Measurements from ENCODE around the gene CERT1.
A peak's percentile ranks its signal among the peaks of the same experiment; 100 is the strongest.

The CERT1 gene

DNA sequence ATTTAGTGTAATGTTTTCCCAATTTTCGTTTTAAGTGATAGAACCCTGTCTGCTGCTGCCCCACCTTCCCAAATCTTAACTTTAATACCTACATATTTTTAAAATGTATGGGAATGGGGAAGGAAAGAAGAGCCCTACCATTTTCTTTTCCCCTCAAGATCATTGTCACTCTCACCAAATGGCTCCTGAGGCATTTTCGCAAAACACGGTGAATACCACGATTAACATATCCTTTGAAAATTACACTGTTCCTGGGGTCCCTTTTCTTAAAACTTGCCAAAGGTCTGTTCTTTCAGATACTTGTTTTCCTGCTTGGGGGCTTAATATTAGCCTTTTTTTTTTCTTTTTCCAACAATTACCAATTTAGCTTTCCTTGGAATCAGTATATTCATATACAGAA, 36.1 kb downstream of the CERT1 start:
- DNase-seq, result no peak

DNA sequence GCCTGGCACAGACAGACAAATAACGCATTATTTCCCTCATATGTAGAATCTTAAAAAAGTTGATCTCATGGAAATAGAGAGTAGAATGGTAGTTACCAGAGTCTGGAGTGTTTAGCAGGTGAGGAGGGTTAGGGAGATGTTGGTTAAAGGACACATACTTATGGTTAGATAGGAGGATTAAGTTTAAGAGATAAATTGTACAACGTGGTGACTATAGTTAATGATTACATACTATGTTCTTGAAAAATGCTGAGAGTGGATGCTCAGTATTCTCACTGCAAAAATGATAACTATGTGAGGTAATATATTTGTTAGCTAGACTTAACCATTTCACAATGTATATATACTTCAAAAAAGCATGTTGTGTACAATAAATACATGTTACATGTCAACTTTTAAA, 38.0 kb downstream of the CERT1 start:
- no peak for DNase-seq

DNA sequence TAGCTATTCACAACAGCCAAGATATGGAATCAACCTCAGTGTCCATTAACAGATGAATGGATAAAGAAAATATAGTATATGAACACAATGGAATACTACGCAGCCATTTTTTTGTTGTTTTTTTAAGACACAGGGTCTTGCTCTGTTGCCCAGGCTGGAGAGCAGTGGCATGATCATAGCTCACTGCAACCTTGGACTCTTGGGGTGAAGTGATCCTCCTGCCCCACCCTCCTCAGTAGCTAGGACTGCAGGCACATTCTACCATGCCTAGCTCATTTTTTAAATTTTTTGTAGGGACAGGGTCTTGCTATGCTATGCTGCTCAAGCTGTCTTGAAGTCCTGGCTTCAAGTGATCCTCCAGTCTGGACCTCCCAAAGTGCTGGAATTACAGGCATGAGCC, 38.5 kb downstream of the CERT1 start:
- DNase-seq, result no peak

DNA sequence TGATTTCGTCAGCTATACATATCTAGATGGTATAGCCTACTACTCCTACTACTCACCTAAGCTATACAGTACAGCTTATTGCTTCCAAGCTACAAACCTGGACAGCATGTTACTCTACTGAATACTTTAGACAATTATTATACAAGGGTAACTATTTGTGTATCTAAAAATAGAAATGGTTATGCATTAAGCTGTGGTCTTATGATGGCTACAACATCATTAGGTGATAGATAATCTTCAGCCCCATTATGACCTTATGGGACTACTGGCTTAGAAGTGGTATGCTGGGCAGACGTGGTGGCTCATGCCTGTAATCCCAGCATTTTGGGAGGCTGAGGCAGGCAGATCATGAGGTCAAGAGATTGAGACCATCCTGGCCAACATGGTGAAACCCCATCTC, 40.2 kb downstream of the CERT1 start:
- DNase-seq, result no peak

DNA sequence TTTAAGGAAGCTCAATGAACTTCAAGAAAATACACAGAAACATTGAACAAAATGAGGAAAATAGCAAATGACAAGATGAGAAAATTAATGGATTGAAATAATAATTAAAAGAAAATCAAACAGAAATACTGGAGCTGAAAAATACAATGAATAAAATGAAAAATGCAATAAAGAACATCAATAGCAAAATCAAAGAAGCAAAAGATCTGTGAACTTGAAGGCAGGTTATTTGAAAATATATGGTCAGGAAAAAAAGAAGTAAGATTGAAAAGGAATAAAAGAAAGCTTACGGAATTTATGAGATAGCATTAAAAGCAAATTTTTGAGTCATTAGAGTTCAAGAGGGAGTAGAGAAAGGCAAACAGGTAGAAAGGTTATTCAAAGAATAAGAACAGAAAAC, 42.4 kb downstream of the CERT1 start:
- no peak for DNase-seq

DNA sequence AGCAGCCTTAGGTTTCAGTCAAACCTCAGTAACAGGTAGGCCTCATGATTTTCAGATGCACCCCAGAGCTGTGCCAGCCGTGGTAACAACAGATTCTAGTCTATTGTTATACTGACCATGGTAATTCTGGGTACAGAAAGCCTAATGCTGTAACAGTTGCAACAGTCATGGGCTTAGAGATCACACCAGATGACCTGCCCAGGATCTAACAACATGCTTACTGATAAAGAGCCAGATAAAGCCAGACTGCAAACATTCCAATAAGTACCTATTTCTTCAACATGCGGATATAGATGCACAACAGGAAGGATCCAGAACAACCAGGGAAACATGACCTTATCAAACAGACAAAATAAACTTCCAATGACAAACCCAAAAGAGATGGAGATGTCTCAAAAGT, 42.8 kb downstream of the CERT1 start:
- no peak for DNase-seq

DNA sequence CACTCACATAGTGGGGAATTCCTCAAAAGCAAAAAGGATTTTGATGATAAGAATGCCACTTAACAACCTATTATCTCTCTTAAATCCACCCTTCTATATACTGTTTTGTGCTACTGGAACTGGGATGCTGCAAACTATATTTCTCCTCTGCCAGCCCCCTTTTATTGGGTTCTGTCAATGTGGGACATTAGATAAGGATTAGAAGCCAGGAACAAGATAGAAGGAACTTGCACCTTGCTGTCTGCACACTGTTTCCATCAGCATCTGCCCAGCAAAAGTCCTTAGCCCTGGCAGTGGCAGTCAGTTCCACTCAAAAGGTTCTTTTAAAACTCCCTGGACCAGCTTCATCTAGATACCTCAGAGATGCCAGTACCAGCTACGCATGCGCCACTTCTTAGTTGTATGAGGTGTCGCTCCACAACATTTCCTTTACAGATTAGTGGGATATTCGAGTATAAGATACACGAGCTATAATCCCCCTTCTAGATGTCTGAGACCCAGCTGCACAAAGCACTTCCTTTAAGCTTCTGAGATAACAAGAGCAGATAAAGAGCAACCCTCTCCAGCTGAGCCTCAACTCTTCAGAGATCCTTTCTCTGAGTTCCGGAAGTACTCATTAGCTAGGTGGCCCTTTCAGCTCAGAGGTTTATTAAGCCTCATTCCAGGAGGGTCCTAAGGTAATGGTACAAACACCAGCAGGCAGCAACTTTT, 45.3 kb downstream of the CERT1 start:
- DNase-seq, result no peak

DNA sequence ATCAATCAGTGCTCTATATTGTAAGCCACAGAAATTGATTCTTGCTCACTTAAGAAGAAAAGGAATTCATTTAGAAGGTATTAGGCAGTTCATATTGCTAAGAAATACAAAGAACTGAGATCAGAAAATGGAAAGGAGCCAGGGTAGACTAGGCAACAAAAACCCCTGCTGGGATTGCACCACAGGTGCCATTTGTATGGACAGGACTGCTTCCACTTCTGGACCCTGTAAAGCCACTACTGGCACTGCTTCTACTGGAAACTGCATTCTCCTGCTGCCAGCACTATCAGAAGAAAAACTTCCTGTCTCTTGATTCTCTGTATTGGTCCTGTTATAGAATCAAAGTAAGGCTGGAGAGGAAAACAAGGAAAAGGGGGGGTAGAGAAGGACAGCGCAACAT, 45.9 kb downstream of the CERT1 start:
- DNase-seq, result peak in 2 of 56 donors; percentile 1 to 2

DNA sequence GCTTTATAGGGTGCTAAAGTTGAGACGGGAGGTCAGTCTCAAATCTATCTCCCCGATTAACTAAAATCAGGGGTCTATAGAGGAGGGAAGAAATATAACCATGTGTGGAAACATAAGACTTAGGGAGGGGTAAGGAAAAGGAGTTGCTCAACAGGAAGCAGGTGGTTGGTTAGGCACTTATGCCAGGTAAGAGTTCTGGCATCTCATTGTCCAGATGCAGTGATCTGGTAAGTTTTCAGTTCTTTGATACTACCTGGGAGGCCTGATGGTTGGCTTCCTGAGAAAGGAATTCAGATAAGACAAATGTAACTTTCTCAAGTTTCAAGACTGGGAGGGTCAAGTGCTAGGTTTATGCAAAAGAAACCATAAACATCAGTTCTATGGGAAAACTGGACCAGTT, 47.7 kb downstream of the CERT1 start:
- DNase-seq, result no peak

DNA sequence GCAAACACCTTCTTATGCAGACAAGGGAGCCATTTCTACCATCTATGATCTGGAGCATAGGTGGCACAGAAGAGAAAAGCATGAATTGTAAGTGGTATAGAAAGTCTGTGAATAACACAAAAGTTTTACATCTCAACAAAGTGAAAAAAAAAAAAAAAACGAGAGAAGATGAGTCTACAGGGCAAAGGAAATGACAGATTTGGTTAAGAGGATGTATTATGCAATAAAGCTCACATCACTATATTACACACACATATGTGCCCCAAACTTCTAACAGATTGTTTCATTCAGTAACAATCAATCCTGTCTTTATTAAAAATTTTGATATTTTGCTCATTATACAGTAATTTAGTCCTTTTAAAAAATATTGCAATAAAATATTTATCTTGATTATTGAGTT, 49.8 kb downstream of the CERT1 start:
- DNase-seq, result no peak

DNA sequence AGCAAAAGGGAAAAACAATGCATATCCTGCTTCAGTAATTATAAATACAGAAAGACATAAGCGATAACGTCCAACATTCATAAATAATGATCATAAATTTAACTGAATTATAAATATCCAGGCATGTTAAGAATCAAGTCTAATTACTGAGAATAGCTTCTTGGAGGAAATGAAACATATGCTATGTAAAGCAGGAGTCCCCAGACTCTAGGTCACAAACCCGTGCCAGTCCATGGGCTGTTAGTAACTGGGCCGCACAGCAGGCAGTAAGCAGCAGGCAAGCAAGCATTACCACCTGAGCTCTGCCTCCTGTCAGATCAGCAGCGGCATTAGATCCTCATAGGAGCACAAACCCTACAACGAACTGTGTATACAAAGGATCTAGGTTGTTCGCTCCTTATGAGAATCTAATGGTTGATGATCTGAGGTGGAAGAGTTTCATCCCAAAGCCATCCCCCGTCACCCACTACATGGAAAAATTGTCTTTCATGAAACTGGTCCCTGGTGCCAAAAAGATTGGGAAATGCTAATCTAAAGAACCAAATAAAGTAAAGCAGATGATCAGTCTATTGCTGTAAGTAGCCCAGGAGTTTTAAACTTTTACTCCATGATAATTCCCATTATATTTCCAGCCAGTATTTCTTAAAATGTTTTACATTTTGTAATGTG, 50.4 kb downstream of the CERT1 start:
- no peak for DNase-seq

DNA sequence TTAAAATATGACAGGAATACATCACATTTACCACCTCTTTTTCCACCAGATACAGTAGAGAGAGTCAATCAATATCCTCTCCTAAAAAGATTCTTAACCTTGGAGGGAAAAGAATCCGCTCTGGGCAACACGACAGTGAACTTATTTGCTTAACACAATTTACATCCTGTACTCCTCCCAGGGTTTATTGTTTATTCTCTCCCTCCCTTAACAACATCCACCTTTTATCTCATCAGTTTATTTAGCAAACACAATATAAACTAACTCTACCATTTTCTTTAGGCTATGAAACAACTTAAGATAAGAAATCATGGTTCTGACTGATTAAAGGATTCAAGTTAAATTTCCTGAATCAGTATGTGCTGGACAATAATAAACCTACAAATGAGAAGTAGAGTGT, 50.9 kb downstream of the CERT1 start:
- DNase-seq, result no peak

DNA sequence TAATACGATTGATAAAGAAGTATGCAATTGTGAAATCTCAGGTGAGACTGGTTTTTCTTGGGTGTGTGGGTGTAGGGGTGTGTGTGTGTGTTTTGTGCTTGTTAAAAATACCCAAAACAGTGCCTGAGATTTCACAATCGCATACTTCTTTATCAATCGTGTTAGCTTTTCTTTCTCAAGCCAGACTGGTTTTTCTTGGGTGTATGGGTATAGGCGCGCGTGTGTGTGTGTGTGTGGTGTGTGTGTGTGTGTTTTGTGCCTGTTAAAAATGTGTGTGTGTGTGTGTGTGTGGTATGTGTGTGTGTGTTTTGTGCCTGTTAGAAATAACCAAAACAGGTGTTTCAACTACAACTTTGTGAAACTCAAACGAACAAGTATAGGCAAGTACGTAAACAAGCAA, 53.7 kb downstream of the CERT1 start:
- no peak for DNase-seq

DNA sequence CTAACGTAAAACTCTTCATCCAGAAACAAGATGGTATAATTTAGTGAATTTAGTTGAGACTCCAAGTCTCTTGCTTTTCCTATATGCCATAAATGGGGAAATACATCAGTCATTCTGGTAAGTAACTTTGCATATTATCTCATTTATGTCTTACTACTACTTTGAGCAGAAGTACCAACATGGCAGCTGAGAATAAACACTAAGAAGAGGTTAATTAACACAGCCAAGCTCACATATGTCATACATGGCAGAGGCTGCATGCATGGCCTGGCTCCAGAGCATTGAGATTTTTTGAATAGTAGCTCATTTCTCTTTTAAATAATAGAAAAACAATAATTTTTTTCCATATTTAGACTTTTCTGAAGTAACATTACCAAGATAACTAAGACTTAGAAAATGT, 54.3 kb downstream of the CERT1 start:
- DNase-seq, result no peak

DNA sequence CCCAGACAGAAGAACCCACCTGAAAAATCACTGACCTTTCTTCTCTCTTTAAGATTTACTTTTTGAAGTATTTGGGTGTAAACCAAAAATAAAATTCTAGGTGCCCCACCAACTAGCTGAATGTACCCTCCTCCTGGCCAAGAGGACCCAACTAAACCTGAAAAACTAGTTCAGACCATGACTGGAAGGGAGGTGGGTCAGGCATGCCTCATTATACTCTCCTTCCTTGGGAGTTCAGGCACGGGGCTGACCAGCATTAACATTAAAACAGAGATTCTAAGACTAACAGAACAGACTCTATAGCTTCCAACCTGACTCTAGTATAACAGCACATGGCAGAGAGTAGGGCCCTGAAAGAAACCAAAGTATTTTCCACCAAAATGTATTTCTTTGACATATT, 61.4 kb downstream of the CERT1 start:
- DNase-seq, result no peak

DNA sequence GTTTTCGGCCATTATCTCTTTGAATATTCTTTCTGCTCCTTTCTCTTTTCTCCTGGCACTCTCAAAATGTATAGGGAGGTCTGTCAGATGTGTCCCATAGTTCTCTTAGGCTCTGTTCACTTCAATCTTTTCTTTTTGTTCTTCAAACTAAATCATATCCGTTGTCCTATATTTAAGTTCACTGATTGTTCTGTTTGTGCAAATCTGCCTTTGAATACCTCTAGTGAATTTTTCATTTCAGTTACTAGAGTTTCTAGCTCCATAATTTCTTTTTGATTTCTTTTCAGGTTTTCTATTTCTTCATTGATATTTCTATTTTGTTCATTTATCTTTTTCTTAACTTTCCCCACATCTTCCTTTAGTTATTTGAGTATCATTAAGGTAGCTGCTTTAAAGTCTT, 65.4 kb downstream of the CERT1 start:
- DNase-seq, result no peak

DNA sequence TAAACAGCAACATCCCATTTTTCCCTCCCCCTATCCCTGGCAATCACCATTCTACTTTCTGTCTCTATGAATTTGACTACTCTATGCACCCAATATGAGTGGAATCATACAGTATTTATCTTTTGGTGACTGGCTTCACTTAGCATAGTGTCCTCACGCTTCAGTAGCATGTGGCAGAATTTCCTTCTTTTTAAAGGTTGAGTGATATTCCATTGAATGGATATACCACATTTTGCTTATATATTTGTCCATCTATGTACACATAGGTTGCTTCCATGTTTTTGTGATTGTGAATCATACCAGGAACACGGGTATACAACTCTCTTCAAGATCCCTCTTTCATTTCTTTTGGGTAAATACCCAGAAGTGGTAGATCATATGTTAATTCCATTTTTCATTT, 69.9 kb downstream of the CERT1 start:
- no peak for DNase-seq

DNA sequence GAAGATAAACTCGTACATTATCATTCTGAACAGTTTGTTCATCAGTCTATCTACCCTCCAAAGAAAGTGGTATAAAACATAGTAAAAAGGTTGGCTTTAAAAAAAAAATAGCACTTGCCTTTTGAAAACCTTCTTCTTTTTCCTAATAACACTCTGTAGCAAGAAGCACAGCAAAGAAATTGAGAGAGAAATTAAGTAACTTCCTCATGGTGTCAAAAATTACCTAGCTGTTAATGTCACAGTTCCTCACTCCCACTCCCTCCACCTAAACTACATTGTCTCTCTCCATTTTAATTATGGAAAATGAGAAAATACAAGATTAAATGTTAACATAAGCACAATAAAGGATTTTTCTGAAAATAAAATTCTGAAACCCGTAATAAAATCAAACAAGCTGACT, 72.2 kb downstream of the CERT1 start:
- no peak for DNase-seq

DNA sequence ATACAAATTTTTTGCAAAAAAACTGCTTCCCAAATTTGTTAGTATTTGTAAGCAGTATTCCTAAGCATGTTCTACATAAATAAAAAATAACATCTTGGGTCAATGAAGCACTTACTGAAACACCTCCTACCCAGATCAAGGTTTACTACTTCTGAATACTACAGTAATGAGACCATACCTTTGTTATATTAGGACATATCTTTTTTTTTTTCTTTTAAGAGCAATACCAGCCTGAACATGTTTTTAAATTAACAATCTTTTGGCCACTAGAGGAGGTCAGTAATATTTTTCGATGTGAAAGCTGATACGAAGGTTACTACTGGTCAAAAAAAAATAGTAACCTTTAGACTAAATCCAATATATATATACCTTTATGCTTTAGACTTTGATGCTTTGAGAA, 72.7 kb downstream of the CERT1 start:
- no peak for DNase-seq

DNA sequence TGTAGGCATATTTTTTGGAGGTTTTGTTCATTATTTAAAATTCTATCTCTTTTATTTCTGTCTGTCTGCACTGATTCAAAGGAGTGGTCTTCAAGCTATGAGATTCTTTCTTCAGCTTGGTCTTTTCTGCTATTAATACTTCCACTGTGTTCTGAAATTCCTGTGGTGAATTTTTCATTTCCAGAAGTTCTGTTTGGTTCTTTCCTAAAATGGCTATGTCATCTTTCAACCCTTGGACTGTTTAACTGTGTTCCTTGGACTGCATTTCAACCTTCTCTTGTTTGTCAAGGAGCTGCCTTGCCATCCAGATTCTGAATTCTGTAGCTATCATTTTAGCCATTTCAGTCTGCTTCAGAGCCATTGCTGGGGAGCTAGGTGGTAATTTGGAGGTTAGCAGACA, 76.3 kb downstream of the CERT1 start:
- no peak for DNase-seq

DNA sequence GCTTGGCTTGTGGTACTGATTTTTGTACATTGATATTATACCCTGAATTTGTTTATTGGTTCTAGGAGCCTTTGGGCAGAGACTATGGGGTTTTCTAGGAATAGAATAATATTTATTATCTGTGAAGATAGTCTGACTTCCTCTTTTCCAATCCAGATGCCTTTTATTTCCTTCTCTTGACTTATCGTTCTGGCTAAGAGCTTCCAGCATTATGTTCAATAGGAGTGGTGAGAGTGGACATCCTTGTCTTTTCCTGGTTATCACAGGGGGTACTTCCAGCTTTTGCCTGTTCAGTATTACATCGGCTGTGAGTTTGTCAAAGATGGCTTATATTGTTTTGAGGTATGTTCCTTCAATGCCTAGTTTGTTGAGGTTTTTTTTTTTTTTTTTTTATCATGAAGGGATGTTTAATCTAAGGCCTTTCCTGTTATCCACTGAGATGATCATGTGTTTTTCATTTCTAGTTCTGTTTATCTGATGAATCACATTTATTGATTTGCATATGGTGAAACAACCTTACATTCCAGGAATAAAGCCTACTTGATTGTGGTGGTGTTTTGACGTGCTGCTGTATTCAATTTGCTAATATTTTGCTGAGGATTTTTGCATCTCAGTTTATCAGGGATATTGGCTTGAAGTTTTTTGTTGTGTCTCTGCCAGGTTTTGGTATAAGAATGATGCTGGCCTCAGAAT, 77.5 kb downstream of the CERT1 start:
- DNase-seq, result no peak

DNA sequence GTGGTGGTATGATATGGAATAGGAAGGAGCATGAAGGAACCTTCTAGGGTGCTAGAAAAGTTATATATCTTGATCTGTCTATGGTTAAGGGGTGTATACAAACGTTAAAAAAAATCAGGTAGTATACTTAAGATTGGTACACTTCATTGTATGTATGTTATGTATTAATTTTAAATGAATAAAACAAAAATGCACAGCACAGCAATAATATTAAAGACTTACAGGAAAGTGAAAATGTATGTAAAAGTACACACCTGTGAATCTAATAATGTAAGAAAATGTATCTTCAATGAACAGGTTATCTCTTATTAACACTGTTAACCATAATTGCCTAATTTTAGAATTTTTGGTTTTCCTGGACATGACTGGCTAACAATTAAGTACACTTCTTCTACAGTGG, 97.2 kb downstream of the CERT1 start:
- no peak for DNase-seq
